Choroid plexus epithelial cell (primary cell): Measurements from ENCODE around the gene PPM1D.
A peak's percentile ranks its signal among the peaks of the same experiment; 100 is the strongest.

Source experiments
- DNase-seq: peaks from one replicate; pipeline ENCODE4 v3.0.0-alpha.2; 2010; ENCODE audit warnings: low read depth
- H3K4me3 ChIP-seq: 2 replicates; pipeline ENCODE4 v1.5.1; 2011; ENCODE audit warnings: low read depth, mild to moderate bottlenecking, control low read depth, low read length, moderate library complexity
- TF ChIP-seq, protein P1 (sequence below): conservative IDR thresholded peaks from 2 replicates; pipeline ENCODE4 v1.5.1; 2011; ENCODE audit warnings: low read depth, mild to moderate bottlenecking, control low read depth, inconsistent platforms, low read length, moderate library complexity

PPM1D gene

DNA sequence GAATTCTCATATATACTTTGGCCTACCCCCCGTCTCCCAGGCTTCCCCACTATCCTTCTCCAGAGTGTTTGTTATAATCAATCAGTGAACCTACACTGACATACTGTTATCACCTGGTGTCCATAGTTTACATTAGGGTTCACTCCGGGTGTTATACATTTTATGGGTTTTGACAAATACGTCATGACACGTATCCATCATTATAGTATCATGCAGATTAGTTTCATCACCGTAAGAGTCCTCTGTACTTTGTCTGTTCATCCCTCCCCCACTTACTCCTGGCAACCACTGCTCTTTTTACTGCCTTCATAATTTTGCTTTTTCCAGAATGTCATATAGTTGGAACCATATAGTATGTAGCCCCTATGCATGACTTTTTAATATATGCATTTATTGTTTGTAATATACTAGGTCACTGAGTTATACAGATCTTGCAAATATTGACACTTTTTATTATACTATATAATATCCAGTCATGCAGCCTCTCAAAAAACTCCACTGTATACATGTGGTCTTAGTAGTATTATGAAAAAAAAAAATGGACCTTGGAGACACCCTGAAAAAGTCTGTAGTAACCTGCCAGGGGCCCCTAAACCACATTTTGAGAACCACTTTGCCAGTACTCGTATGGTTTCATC, 28.4 kb downstream of the PPM1D start:
- TF ChIP-seq, protein P1, sequence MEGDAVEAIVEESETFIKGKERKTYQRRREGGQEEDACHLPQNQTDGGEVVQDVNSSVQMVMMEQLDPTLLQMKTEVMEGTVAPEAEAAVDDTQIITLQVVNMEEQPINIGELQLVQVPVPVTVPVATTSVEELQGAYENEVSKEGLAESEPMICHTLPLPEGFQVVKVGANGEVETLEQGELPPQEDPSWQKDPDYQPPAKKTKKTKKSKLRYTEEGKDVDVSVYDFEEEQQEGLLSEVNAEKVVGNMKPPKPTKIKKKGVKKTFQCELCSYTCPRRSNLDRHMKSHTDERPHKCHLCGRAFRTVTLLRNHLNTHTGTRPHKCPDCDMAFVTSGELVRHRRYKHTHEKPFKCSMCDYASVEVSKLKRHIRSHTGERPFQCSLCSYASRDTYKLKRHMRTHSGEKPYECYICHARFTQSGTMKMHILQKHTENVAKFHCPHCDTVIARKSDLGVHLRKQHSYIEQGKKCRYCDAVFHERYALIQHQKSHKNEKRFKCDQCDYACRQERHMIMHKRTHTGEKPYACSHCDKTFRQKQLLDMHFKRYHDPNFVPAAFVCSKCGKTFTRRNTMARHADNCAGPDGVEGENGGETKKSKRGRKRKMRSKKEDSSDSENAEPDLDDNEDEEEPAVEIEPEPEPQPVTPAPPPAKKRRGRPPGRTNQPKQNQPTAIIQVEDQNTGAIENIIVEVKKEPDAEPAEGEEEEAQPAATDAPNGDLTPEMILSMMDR: no peak
- no peak for DNase-seq
- H3K4me3 ChIP-seq: no peak overlapping the region

DNA sequence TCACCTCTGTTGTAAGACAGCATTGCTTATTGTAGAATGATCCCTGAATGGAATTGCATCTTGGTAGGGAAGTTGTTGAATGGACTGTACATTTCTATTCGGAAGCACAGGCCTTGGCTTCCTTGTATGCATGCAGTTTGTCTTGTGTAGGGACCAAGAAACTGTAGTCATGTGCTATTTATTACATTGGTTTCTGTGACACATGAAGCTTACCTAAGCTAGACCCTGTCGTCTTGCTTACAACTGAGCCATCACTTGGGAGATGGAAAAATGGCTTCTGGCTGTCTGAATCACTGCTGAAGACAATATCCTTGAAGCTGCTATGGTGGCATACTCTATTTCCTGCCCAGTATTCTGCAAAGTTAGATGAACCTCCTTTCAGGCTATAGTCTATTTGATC, 29.1 kb downstream of the PPM1D start:
- no peak overlapping the region for H3K4me3 ChIP-seq
- DNase-seq: no peak
- TF ChIP-seq, protein P1: no peak

DNA sequence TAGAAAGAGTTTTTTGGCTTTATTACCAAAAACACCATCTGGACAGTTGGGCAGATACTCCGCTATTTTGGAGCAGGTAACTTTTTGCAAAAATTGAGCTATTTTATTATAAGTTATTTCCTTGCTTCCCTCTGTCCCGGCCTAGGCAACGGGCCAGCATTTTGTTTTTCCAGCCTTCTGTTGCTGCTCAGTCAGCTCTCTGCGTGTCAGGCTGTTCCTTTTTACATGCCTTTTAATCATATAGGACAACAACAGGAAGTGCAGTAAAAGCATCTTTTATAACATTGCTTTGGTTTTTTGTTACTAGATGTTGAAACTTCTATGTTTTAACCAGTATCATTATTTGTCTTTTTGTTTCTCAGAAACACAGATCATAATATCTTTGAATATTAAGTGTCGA, 30.4 kb downstream of the PPM1D start:
- no peak overlapping the region for H3K4me3 ChIP-seq
- DNase-seq: peak; percentile 75
- TF ChIP-seq, protein P1: no peak

DNA sequence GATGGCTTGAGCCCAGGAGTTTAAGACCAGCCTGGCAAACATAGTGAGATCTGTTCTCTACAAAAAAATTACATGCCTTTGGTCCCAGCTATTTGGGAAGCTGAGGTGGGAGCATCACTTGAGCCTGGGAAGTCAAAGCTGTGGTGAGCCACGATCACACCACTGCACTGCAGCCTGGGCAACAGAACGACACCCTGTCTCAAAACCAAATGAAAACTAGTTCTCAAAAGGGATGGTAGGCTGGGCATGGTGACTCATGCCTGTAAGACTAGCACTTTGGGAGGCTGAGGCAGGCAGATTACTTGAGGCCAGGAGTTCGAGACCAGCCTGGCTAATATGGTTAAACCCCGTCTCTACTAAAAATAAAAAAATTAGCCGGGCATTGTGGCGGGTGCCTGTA, 31.1 kb downstream of the PPM1D start:
- TF ChIP-seq, protein P1: no peak
- peak; percentile 29 for DNase-seq
- H3K4me3 ChIP-seq: no peak overlapping the region

DNA sequence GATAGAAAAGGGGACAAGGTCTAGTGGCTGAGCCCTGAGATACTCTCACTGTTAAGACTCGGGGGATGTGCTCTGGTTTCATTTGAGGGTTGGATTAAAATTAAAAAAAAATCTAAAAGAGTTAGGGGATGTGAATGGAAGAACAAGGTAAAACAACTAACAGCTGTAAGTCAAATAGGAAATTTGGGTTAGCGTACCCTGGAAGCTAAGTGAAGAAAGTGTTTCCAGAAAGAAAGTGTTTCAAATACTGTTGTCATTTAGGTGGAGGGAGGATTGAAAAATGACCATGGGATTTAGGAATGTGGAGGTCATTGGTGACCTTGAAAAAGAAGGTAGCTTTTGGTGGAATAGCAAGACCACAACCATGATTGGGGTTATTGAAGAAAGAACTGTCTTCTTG, 37.7 kb downstream of the PPM1D start:
- DNase-seq: no peak
- TF ChIP-seq, protein P1: no peak
- H3K4me3 ChIP-seq: no peak overlapping the region

DNA sequence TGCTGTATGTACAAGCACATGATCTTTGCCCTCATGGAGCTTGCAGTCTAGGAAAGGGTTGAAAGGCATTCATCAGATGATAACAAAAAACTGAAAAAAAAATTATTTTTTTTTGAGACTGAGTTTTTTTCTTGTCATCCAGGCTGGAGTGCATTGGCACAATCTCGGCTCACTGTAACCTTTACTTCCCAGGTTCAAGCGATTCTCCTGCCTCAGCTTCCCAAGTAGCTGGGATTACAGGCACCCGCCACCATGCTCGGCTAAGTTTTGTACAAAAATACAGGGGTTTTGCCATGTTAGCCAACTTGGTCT, 39.0 kb downstream of the PPM1D start:
- TF ChIP-seq, protein P1: no peak

DNA sequence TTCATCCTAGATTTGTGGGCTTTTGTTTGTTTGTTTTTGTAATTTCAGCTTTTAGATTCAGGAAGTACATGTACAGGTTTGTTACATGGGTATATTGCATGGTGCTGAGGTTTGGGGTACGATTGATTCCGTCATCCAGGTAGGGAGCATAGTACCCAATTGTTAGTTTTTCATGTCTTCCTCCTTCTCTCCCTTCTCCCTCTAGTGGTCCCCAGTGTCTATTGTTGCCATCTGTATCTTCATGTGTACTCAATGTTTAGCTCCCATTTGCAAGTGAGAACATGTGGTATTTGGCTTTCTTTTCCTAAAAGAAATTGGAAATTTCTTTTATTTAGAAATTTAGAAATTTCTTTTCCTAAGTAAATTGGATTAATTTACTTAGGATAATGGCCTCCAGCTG, 40.5 kb downstream of the PPM1D start:
- H3K4me3 ChIP-seq: no peak overlapping the region
- TF ChIP-seq, protein P1: peak; percentile 70
- peak; percentile 59 for DNase-seq

More for the DNA sequence above, 39.0 kb downstream of the PPM1D start:
- no peak for DNase-seq
- no peak overlapping the region for H3K4me3 ChIP-seq
